Hepatocyte (in vitro differentiated cells): ENCODE results near the gene SHISA6.

ENCODE experiments used
- EZH2 ChIP-seq: fragments of 200-600 bp; sonication (generic); IDR thresholded peaks from 2 replicates; pipeline ENCODE4 v1.6.1; 2016; ENCODE audit warnings: antibody characterized with exemption, mild to moderate bottlenecking, borderline replicate concordance
- EZH2phosphoT487 ChIP-seq: fragments of 200-600 bp; sonication (generic); IDR thresholded peaks from one replicate; pipeline ENCODE4 v1.6.1; 2018; ENCODE audit warnings: antibody characterized with exemption, mild to moderate bottlenecking, low read depth, moderate library complexity; ENCODE audit not compliant: unreplicated experiment, severe bottlenecking
- TF ChIP-seq, protein P1 (sequence below): fragments of 200-600 bp; sonication (generic); IDR thresholded peaks from 2 replicates; pipeline ENCODE4 v1.5.1; 2016; ENCODE audit warnings: antibody characterized with exemption, mild to moderate bottlenecking; ENCODE audit not compliant: poor library complexity

DNA sequence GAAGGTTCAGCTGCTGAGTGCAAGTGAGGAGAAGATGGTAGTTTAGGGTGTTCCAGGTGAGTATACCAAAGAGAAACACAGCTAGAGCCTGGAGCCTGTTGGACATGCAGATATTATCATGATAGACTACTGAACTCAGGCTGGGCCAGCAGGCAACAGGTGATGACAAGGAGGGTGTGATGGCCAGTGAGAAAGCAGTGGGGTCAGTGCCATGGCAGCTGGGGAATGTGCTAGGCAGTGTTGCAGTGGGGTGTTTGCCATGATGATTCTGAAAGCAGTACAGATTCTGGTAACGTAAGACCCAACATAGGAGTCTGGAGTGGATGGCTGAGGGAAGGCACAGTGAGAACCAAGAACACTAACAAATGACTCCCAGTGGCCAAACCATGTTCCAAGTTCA lies 57.4 kb downstream of the SHISA6 start:
- TF ChIP-seq EZH2 (no peak), EZH2phosphoT487 (no peak)
- TF ChIP-seq, protein P1, sequence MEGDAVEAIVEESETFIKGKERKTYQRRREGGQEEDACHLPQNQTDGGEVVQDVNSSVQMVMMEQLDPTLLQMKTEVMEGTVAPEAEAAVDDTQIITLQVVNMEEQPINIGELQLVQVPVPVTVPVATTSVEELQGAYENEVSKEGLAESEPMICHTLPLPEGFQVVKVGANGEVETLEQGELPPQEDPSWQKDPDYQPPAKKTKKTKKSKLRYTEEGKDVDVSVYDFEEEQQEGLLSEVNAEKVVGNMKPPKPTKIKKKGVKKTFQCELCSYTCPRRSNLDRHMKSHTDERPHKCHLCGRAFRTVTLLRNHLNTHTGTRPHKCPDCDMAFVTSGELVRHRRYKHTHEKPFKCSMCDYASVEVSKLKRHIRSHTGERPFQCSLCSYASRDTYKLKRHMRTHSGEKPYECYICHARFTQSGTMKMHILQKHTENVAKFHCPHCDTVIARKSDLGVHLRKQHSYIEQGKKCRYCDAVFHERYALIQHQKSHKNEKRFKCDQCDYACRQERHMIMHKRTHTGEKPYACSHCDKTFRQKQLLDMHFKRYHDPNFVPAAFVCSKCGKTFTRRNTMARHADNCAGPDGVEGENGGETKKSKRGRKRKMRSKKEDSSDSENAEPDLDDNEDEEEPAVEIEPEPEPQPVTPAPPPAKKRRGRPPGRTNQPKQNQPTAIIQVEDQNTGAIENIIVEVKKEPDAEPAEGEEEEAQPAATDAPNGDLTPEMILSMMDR = no peak
